KOPT-K1 (cell line): ENCODE results near the gene CXCR2.
"Not testable (repeated sequence)": the region's sequence is repeated elsewhere in the genome, so short reads cannot be mapped to it uniquely, and the experiment has no call there.

Source experiments
- H3K27ac ChIP-seq: fragments of 200-600 bp; sonication (generic); 2 replicates; pipeline ENCODE4 v1.5.1; 2016; ENCODE audit warnings: antibody characterized with exemption, mild to moderate bottlenecking, low read depth, low read length; ENCODE audit not compliant: poor library complexity, severe bottlenecking
- H3K36me3 ChIP-seq: fragments of 200-600 bp; sonication (generic); 2 replicates; pipeline ENCODE4 v1.5.1; 2017; ENCODE audit warnings: antibody characterized with exemption, mild to moderate bottlenecking, low read length, moderate library complexity; ENCODE audit not compliant: insufficient read depth
- H3K9me3 ChIP-seq: fragments of 200-600 bp; sonication (generic); 2 replicates; pipeline ENCODE4 v1.5.1; 2017; ENCODE audit warnings: antibody characterized with exemption, low read length, mild to moderate bottlenecking; ENCODE audit not compliant: insufficient read depth, poor library complexity, severe bottlenecking

The CXCR2 gene

GRCh38 chr2:218152777-218153176 is 26.9 kb downstream of the CXCR2 start:
- no peak overlapping the region for H3K27ac ChIP-seq

GRCh38 chr2:218155953-218156479 is 30.2 kb downstream of the CXCR2 start:
- H3K27ac ChIP-seq, result no peak overlapping the region
- H3K9me3 ChIP-seq, result no peaks in the 10 kb centered on the region
- no peaks in the 10 kb centered on the region for H3K36me3 ChIP-seq

More at GRCh38 chr2:218152777-218153176, 26.9 kb downstream of the CXCR2 start:
- H3K9me3 ChIP-seq, result no peaks in the 10 kb centered on the region
- H3K36me3 ChIP-seq, result no peaks in the 10 kb centered on the region

- Histone ChIP-seq H3K27ac (no peak overlapping the region), H3K9me3 (no peaks in the 10 kb centered on the region), H3K36me3 (no peaks in the 10 kb centered on the region)
Observed at GRCh38 chr2:218161644-218162043, 35.8 kb downstream of the CXCR2 start.

- H3K27ac ChIP-seq, result no peak overlapping the region
- H3K36me3 ChIP-seq, result no peaks in the 10 kb centered on the region
- no peaks in the 10 kb centered on the region for H3K9me3 ChIP-seq
Observed at GRCh38 chr2:218162814-218163213, 37.0 kb downstream of the CXCR2 start.

GRCh38 chr2:218166791-218167190 is 41.0 kb downstream of the CXCR2 start, which contains the start of gene CXCR1:
Gene CXCR1 (minus strand): TSS chr2:218166962. CDS start chr2:218165211, 1,751 bp downstream.
- H3K9me3 ChIP-seq, result no peaks in the 10 kb centered on the region
- no peak within 1 kb of the TSS for H3K27ac ChIP-seq
- no peaks in the 10 kb centered on the region for H3K36me3 ChIP-seq

GRCh38 chr2:218168016-218168415 is 42.2 kb downstream of the CXCR2 start:
- Histone ChIP-seq H3K36me3 (no peaks in the 10 kb centered on the region), H3K27ac (no peak overlapping the region), H3K9me3 (no peaks in the 10 kb centered on the region)

GRCh38 chr2:218168635-218169462 is 43.0 kb downstream of the CXCR2 start:
- Histone ChIP-seq H3K9me3 (no peaks in the 10 kb centered on the region), H3K27ac (no peak overlapping the region), H3K36me3 (no peaks in the 10 kb centered on the region)

GRCh38 chr2:218169757-218170546 is 44.1 kb downstream of the CXCR2 start:
- H3K36me3 ChIP-seq, result no peaks in the 10 kb centered on the region
- no peak overlapping the region for H3K27ac ChIP-seq

GRCh38 chr2:218171744-218172143 is 45.9 kb downstream of the CXCR2 start:
- H3K9me3 ChIP-seq, H3K27ac ChIP-seq, H3K36me3 ChIP-seq: not testable (repeated sequence)

More at GRCh38 chr2:218169757-218170546, 44.1 kb downstream of the CXCR2 start:
- no peaks in the 10 kb centered on the region for H3K9me3 ChIP-seq

GRCh38 chr2:218172845-218173244 is 47.0 kb downstream of the CXCR2 start:
- no peaks in the 10 kb centered on the region for H3K9me3 ChIP-seq

GRCh38 chr2:218179782-218180181 is 54.0 kb downstream of the CXCR2 start:
- Histone ChIP-seq H3K36me3 (no peaks in the 10 kb centered on the region), H3K9me3 (no peaks in the 10 kb centered on the region), H3K27ac (no peak overlapping the region)

More at GRCh38 chr2:218172845-218173244, 47.0 kb downstream of the CXCR2 start:
- Histone ChIP-seq H3K36me3 (no peaks in the 10 kb centered on the region), H3K27ac (no peak overlapping the region)

- Histone ChIP-seq H3K27ac (no peak overlapping the region), H3K9me3 (no peaks in the 10 kb centered on the region), H3K36me3 (no peaks in the 10 kb centered on the region)
Observed at GRCh38 chr2:218180467-218181114, 54.8 kb downstream of the CXCR2 start.

GRCh38 chr2:218184331-218184730 is 58.5 kb downstream of the CXCR2 start:
- Histone ChIP-seq H3K27ac (no peak overlapping the region), H3K36me3 (no peaks in the 10 kb centered on the region)

GRCh38 chr2:218186355-218186766 is 60.5 kb downstream of the CXCR2 start:
- Histone ChIP-seq H3K9me3 (no peaks in the 10 kb centered on the region), H3K27ac (no peak overlapping the region), H3K36me3 (no peaks in the 10 kb centered on the region)

More at GRCh38 chr2:218184331-218184730, 58.5 kb downstream of the CXCR2 start:
- H3K9me3 ChIP-seq, result no peaks in the 10 kb centered on the region
